RWPE2 (cell line): Measurements from ENCODE around the gene FBXL7.

ENCODE experiments used
- ATAC-seq: fragments of 200-7000 bp; cut with Tn5 transposase; 3 replicates; pipeline ENCODE4 v1.9.1; 2021; ENCODE audit warnings: low read depth
- DNase-seq: peaks from one replicate; pipeline ENCODE4 v3.0.0-alpha.2; 2020; ENCODE audit warnings: low spot score
- H3K27ac ChIP-seq: fragments of 450-650 bp; 2 replicates; pipeline ENCODE4 v1.5.1; 2017; ENCODE audit warnings: mild to moderate bottlenecking; ENCODE audit not compliant: poor library complexity, severe bottlenecking
- H3K27me3 ChIP-seq: fragments of 250-450 bp; sonication (Bioruptor Pico); 2 replicates; pipeline ENCODE4 v1.5.1; 2021; ENCODE audit warnings: mild to moderate bottlenecking, moderate library complexity; ENCODE audit not compliant: insufficient read depth, poor library complexity, severe bottlenecking
- H3K36me3 ChIP-seq: fragments of 250-450 bp; sonication (Bioruptor Pico); 2 replicates; pipeline ENCODE4 v1.5.1; 2020; ENCODE audit warnings: low read depth, mild to moderate bottlenecking, moderate library complexity
- H3K4me1 ChIP-seq: fragments of 250-450 bp; sonication (Bioruptor Pico); 2 replicates; pipeline ENCODE4 v1.5.1; 2021; ENCODE audit warnings: mild to moderate bottlenecking, moderate library complexity; ENCODE audit not compliant: insufficient read depth, poor library complexity, severe bottlenecking
- H3K4me3 ChIP-seq: fragments of 250-450 bp; sonication (Bioruptor Pico); 2 replicates; pipeline ENCODE4 v1.5.1; 2021; ENCODE audit warnings: mild to moderate bottlenecking, moderate library complexity; ENCODE audit not compliant: severe bottlenecking
- H3K9me3 ChIP-seq: fragments of 250-450 bp; sonication (Bioruptor Pico); 2 replicates; pipeline ENCODE4 v1.5.1; 2021; ENCODE audit warnings: mild to moderate bottlenecking, moderate library complexity; ENCODE audit not compliant: severe bottlenecking
- TF ChIP-seq, protein P1 (sequence below): fragments of 450-650 bp; IDR thresholded peaks from one replicate; pipeline ENCODE4 v1.5.1; 2017; ENCODE audit warnings: mild to moderate bottlenecking, moderate library complexity; ENCODE audit not compliant: poor library complexity, severe bottlenecking

FBXL7 gene

DNA sequence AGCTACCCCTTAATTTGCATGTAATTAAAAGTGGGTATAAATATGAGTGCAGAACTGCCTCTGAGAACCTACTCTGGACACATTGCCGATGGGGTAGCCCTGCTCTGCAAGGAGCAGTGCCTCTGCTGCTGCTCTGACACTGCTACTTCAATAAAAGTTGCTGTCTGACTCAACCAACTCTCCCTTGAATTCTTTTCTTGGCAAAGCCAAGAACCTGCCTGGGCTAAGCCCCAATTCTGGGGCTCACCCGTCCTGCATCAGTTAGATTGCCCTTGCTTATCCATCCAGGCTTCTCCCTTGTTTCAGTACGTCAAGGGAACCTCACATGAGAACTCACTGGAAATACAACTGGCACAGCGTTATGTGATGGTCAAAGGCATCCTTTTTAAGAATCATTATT lies 44.1 kb downstream of the FBXL7 start:
- Histone ChIP-seq H3K9me3 (no peaks in the 10 kb centered on the region), H3K36me3 (no peaks in the 10 kb centered on the region), H3K4me3 (no peak overlapping the region), H3K27ac (no peak overlapping the region), H3K4me1 (no peaks in the 10 kb centered on the region), H3K27me3 (no peaks in the 10 kb centered on the region)
- DNase-seq (no peak), ATAC-seq (no peak)
- TF ChIP-seq, protein P1, sequence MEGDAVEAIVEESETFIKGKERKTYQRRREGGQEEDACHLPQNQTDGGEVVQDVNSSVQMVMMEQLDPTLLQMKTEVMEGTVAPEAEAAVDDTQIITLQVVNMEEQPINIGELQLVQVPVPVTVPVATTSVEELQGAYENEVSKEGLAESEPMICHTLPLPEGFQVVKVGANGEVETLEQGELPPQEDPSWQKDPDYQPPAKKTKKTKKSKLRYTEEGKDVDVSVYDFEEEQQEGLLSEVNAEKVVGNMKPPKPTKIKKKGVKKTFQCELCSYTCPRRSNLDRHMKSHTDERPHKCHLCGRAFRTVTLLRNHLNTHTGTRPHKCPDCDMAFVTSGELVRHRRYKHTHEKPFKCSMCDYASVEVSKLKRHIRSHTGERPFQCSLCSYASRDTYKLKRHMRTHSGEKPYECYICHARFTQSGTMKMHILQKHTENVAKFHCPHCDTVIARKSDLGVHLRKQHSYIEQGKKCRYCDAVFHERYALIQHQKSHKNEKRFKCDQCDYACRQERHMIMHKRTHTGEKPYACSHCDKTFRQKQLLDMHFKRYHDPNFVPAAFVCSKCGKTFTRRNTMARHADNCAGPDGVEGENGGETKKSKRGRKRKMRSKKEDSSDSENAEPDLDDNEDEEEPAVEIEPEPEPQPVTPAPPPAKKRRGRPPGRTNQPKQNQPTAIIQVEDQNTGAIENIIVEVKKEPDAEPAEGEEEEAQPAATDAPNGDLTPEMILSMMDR, result no peak

GRCh38 chr5:15545082-15545481 lies 45.1 kb downstream of the FBXL7 start:
- Histone ChIP-seq H3K27ac (no peak overlapping the region), H3K9me3 (no peaks in the 10 kb centered on the region), H3K4me3 (no peak overlapping the region), H3K4me1 (no peaks in the 10 kb centered on the region), H3K27me3 (no peaks in the 10 kb centered on the region), H3K36me3 (no peaks in the 10 kb centered on the region)
- no peak for DNase-seq
- no peak for ATAC-seq
- TF ChIP-seq, protein P1, result no peak

DNA sequence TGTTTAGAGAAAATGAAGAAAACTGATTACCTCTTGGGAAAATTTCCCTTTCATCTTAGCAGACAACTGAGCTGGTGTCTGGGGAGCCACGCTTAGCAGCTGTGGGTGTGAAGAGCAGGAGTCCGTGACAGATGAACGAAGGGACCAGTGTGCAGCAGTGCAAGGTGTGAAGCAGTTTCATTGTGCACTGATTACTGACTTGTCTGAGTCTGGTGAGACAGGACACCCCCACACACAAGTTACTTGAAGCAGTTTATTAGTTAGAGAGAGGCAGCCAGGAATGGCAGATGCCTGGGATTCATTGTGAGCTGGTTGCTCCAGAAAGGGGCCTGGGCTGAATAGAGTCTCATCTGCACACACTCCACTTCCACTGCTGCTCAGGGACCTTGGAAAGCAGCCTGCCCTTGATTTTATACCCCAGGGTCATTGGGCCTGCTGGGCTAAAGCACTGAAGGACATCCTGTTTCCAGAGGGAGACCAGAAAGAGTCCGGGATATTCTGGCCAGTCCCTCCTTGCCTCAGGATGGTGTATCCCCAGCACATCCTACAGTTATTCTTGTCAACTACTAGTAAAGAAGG lies 47.4 kb downstream of the FBXL7 start:
- TF ChIP-seq, protein P1, result no peak
- ATAC-seq (no peak), DNase-seq (no peak)
- Histone ChIP-seq H3K27ac (no peak overlapping the region), H3K27me3 (no peaks in the 10 kb centered on the region), H3K36me3 (no peaks in the 10 kb centered on the region), H3K4me3 (no peak overlapping the region), H3K4me1 (no peaks in the 10 kb centered on the region), H3K9me3 (no peaks in the 10 kb centered on the region)

GRCh38 chr5:15549961-15550360 lies 50.0 kb downstream of the FBXL7 start:
- Histone ChIP-seq H3K4me3 (no peak overlapping the region), H3K27me3 (no peaks in the 10 kb centered on the region)
- TF ChIP-seq, protein P1, result no peak

GRCh38 chr5:15550502-15551112 lies 50.6 kb downstream of the FBXL7 start:
- TF ChIP-seq, protein P1, result no peak
- H3K4me1 ChIP-seq, result no peaks in the 10 kb centered on the region

More at GRCh38 chr5:15549961-15550360, 50.0 kb downstream of the FBXL7 start:
- DNase-seq (no peak), ATAC-seq (no peak)
- no peak overlapping the region for H3K27ac ChIP-seq
- no peaks in the 10 kb centered on the region for H3K9me3 ChIP-seq
- H3K36me3 ChIP-seq, result no peaks in the 10 kb centered on the region
- no peaks in the 10 kb centered on the region for H3K4me1 ChIP-seq

More at GRCh38 chr5:15550502-15551112, 50.6 kb downstream of the FBXL7 start:
- DNase-seq (no peak), ATAC-seq (no peak)
- Histone ChIP-seq H3K36me3 (no peaks in the 10 kb centered on the region), H3K27ac (no peak overlapping the region), H3K4me3 (no peak overlapping the region), H3K27me3 (no peaks in the 10 kb centered on the region), H3K9me3 (no peaks in the 10 kb centered on the region)
